Astrocyte (in vitro differentiated cells and primary cell): ENCODE data around the gene ATP8B1.

Experiments
- CTCF ChIP-seq: IDR thresholded peaks from 2 replicates; pipeline ENCODE4 v1.5.1; 2011; ENCODE audit warnings: low read depth, mild to moderate bottlenecking, inconsistent platforms, low read length, moderate library complexity; ENCODE audit not compliant: insufficient read depth
- EZH2 ChIP-seq: IDR thresholded peaks from 2 replicates; pipeline ENCODE4 v1.6.1; 2012; ENCODE audit warnings: mild to moderate bottlenecking, low read length, inconsistent platforms; ENCODE audit not compliant: insufficient read depth

- TF ChIP-seq CTCF (no peak), EZH2 (no peak)
These were observed 55.1 kb downstream of the ATP8B1 start for GRCh38 chr18:57747809-57748680.
